ENCODE measurements around the gene IRS2. TPM values are rescaled to one million over a fixed set of nuclear protein-coding genes. Genes with fewer than 3 reads are reported as not detected.
A peak's percentile ranks its signal among the peaks of the same experiment; 100 is the strongest.
"Not testable (repeated sequence)": the region's sequence is repeated elsewhere in the genome, so short reads cannot be mapped to it uniquely, and the experiment has no call there.

IRS2 gene, protein sequence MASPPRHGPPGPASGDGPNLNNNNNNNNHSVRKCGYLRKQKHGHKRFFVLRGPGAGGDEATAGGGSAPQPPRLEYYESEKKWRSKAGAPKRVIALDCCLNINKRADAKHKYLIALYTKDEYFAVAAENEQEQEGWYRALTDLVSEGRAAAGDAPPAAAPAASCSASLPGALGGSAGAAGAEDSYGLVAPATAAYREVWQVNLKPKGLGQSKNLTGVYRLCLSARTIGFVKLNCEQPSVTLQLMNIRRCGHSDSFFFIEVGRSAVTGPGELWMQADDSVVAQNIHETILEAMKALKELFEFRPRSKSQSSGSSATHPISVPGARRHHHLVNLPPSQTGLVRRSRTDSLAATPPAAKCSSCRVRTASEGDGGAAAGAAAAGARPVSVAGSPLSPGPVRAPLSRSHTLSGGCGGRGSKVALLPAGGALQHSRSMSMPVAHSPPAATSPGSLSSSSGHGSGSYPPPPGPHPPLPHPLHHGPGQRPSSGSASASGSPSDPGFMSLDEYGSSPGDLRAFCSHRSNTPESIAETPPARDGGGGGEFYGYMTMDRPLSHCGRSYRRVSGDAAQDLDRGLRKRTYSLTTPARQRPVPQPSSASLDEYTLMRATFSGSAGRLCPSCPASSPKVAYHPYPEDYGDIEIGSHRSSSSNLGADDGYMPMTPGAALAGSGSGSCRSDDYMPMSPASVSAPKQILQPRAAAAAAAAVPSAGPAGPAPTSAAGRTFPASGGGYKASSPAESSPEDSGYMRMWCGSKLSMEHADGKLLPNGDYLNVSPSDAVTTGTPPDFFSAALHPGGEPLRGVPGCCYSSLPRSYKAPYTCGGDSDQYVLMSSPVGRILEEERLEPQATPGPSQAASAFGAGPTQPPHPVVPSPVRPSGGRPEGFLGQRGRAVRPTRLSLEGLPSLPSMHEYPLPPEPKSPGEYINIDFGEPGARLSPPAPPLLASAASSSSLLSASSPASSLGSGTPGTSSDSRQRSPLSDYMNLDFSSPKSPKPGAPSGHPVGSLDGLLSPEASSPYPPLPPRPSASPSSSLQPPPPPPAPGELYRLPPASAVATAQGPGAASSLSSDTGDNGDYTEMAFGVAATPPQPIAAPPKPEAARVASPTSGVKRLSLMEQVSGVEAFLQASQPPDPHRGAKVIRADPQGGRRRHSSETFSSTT (N-terminal part only)
- polyA plus RNA-seq (2012; ENCODE audit: low read depth, missing spikeins) = 0.01 TPM

DNA sequence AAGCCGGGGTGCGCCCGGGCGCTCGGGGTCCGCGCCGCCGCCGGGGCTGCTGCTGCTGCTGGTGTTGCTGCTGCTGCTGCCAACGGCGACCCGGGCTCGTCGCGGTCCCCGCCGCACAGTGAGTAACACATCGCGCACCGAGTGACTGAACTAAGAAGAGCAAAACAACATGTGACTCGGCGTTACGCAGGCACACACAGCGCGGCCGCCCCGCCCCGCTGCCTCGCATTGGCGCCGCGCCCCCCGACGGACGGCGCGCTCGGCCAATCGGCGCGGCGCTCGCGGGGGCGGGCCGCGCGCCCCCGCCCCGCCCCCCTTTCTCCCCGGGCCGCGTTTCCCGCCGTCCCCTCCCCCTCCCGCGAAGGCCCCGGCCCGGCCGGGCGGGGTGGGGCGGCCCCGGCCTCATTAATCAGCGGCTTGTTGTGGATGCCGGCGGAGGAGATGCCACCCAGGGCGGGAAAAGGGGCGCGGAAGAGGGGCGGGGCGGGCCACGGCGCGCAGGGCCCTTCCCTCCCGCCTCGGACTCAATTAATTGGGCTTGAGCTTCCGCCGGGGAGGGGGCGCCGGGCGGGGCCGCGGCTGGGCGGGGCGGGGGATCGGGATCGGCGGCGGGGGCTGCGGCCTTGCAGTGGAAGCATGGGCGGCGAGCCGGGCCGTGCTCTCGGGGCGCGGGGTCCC is at the start of gene IRS2:
Gene IRS2 (minus strand): TSS at position 127 of the 678 bp plus-strand sequence. CDS start 530 bp downstream, outside the sequence.
- DNase-seq (ENCODE audit: insufficient read length, low spot score) = peak; percentile 53
- peak; percentile 71 for FAIRE-seq
- TF ChIP-seq POLR2AphosphoS5 (IDR thresholded peaks at IDR 0.05; ENCODE audit: low read depth, low read length) (no peak), TAF1 (IDR thresholded peaks at IDR 0.05; ENCODE audit: low read depth, low read length) (no peak), SPI1 (IDR thresholded peaks at IDR 0.05; ENCODE audit: low read depth, low read length) (no peak), POLR2A (IDR thresholded peaks at IDR 0.05; ENCODE audit: low read depth, low read length) (no peak), PAX5 (IDR thresholded peaks at IDR 0.05; ENCODE audit: insufficient read depth, low read length, severe bottlenecking) (no peak), POU2F2 (IDR thresholded peaks at IDR 0.05; ENCODE audit: low read depth, low read length) (no peak)

DNA sequence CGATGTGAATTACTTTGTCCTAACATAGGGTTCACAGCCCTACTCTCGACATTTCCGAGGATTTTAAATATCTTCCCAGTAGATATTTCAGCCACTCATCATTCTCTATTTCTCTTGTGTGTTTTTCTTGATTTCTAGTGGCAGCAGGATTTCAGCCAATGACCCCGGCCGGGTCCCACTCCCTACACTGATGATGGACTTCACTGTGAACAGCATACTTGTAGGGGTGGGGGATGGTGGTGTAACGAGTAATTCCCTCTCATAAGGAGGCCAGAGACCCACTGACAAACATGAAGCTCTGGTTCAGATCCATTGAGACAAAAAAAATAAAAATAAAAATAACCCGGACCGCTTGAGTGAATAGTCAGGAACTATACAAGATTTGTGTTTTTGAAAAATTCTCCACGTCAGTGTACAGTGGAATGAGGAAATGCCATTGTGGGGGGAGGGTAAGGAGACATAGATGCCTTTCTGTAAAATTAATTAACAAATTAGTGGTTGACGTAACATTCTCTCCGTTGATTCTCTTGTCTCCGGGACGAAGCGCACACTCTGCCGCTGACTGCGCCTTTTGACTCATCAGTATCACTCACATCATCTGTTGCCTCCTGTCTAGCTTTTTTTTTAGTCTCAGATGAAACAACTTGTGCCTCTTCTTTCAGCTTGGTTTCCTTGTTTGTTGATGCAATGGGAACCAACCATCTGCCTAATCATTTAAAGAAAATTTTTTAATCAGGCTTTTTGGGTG is 48.8 kb upstream of the IRS2 start:
- FAIRE-seq = no peak
- no peak for TF ChIP-seq TAF1 (IDR thresholded peaks at IDR 0.05; ENCODE audit: low read depth, low read length)

DNA sequence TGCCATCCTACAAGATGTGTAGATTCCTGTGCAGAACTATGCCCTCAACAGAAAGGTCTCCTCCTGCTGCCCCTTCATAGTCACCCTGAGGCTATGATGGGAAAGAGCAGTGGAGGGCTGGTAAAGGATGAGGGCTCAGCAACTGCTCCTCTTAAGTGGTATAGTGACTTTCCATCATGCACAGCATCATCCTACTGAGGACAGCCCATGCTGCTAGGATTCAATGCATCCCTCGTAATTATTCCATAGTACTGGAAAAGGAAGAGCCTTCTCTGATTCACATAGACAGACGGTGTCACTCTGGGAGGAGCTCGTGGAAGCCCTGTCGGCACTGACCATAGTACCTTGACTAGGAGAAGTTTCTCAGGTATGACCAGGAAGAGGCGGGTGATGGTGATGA is 47.6 kb upstream of the IRS2 start:
- no peak for TF ChIP-seq POLR2AphosphoS5 (IDR thresholded peaks at IDR 0.05; ENCODE audit: low read depth, low read length)
- TF ChIP-seq POU2F2 (IDR thresholded peaks at IDR 0.05; ENCODE audit: low read depth, low read length) = no peak
- no peak for TF ChIP-seq TAF1 (IDR thresholded peaks at IDR 0.05; ENCODE audit: low read depth, low read length)
- TF ChIP-seq PAX5 (IDR thresholded peaks at IDR 0.05; ENCODE audit: insufficient read depth, low read length, severe bottlenecking) = no peak
- TF ChIP-seq POLR2A (IDR thresholded peaks at IDR 0.05; ENCODE audit: low read depth, low read length) = no peak
- TF ChIP-seq SPI1 (IDR thresholded peaks at IDR 0.05; ENCODE audit: low read depth, low read length) = no peak
- FAIRE-seq (no peak), DNase-seq (ENCODE audit: insufficient read length, low spot score) (no peak)

More for the DNA sequence above, 48.8 kb upstream of the IRS2 start:
- DNase-seq (ENCODE audit: insufficient read length, low spot score) = no peak

DNA sequence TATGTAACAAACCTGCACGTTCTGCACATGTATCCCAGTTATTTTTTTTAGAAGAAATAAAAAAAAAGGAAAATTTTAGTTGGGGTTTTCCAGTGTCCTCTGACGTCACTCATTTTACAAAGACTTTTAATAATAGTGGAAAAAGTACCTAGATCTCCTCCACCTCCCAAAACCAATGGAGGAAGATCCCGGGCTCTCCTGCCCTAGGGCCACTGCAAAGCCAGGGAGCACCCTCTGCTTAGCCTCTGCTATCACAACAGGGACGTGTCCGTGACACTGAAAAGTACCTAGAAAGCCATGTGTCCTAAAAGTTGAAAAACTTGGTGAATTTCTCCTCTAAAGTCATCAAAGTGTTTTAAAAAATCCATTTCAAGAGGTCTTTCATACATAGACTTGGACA is 46.7 kb upstream of the IRS2 start:
- no peak for FAIRE-seq
- TF ChIP-seq POLR2A (IDR thresholded peaks at IDR 0.05; ENCODE audit: low read depth, low read length) (no peak), POU2F2 (IDR thresholded peaks at IDR 0.05; ENCODE audit: low read depth, low read length) (no peak), PAX5 (IDR thresholded peaks at IDR 0.05; ENCODE audit: insufficient read depth, low read length, severe bottlenecking) (no peak), POLR2AphosphoS5 (IDR thresholded peaks at IDR 0.05; ENCODE audit: low read depth, low read length) (no peak), SPI1 (IDR thresholded peaks at IDR 0.05; ENCODE audit: low read depth, low read length) (no peak), TAF1 (IDR thresholded peaks at IDR 0.05; ENCODE audit: low read depth, low read length) (no peak)
- no peak for DNase-seq (ENCODE audit: insufficient read length, low spot score)

DNA sequence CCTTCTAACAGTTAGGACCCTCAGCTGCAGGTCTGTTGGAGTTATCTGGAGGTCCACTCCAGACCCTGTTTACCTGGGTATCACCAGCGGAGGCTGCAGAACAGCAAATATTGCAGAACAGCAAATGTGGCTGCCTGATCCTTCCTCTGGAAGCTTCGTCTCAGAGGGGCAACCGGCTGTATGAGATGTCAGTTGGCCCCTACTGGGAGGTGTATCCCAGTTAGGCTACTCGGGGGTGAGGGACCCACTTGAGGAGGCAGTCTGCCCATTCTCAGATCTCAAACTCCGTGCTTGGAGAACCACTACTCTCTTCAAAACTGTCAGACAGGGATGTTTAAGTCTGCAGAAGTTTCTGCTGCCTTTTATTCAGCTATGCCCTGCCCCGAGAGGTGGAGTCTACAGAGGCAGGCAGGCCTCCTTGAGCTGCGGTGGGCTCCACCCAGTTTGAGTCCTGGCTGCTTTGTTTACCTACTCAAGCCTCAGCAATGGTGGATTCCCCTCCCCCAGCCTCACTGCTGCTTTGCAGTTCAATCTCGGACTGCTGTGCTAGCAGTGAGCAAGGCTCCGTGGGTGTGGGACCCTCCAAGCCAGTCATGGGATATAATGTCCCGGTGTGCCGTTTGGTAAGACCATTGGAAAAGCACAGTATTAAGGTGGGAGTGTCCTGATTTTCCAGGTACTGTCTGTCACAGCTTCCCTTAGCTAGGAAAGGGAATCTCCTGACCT is 42.4 kb upstream of the IRS2 start:
- DNase-seq (ENCODE audit: insufficient read length, low spot score); FAIRE-seq: not testable (repeated sequence)

DNA sequence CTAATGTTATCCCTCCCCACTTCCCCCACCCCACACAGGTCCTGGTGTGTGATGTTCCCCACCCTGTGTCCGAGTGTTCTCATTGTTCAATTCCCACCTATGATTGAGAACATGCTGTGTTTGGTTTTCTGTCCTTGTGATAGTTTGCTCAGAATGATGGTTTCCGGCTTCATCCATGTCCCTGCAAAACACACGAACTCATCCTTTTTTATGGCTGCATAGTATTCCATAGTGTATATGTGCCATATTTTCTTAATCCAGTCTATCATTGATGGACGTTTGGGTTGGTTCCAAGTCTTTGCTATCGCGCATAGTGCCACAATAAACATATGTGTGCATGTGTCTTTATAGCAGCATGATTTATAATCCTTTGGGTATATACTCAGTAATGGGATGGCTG is 36.8 kb upstream of the IRS2 start:
- not testable (repeated sequence) for DNase-seq (ENCODE audit: insufficient read length, low spot score); FAIRE-seq

DNA sequence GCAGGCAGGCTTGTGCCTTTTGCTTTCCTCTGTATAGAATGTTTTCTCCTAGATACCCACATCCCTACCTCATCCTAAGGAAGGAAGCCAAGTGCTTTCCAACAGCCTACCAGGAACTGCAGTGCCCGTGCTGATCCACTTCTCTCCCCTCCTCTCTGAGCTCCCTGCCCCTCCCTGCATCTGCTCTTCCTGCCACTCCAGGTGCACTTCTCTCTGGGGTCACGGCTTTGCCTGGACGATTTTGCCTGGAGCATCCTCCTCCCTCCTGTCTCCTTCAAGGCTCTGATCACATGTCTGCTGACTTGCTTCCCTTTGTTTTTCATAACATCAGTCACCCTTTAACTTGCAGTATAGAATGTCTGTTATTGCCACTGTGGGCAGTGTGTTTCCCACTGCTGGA is 34.7 kb upstream of the IRS2 start:
- FAIRE-seq (no peak), DNase-seq (ENCODE audit: insufficient read length, low spot score) (no peak)
- TF ChIP-seq POLR2AphosphoS5 (IDR thresholded peaks at IDR 0.05; ENCODE audit: low read depth, low read length) (no peak), SPI1 (IDR thresholded peaks at IDR 0.05; ENCODE audit: low read depth, low read length) (no peak), PAX5 (IDR thresholded peaks at IDR 0.05; ENCODE audit: insufficient read depth, low read length, severe bottlenecking) (no peak), TAF1 (IDR thresholded peaks at IDR 0.05; ENCODE audit: low read depth, low read length) (no peak), POLR2A (IDR thresholded peaks at IDR 0.05; ENCODE audit: low read depth, low read length) (no peak), POU2F2 (IDR thresholded peaks at IDR 0.05; ENCODE audit: low read depth, low read length) (no peak)

DNA sequence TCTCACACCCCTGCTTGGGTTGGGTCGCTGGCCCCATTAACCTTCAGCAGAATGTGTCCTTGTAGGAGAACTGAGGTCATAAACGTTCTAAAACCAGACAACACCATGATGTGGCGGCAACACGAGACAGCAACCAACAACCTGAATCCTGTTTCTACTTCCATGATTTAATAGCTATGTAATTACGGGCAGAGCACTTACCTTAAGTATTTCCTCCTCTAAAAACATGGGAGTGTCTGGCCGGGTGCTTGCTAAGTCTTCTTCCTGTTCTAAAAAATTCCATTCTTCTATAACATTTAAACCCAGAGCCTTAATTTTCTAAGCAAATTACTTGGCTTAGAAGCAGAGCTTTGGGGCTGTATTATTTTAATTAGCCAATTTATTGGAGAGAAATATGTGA is 33.5 kb upstream of the IRS2 start:
- no peak for DNase-seq (ENCODE audit: insufficient read length, low spot score)
- TF ChIP-seq POLR2AphosphoS5 (IDR thresholded peaks at IDR 0.05; ENCODE audit: low read depth, low read length) = no peak
- TF ChIP-seq SPI1 (IDR thresholded peaks at IDR 0.05; ENCODE audit: low read depth, low read length) = no peak
- TF ChIP-seq TAF1 (IDR thresholded peaks at IDR 0.05; ENCODE audit: low read depth, low read length) = no peak
- no peak for TF ChIP-seq POU2F2 (IDR thresholded peaks at IDR 0.05; ENCODE audit: low read depth, low read length)
- no peak for TF ChIP-seq PAX5 (IDR thresholded peaks at IDR 0.05; ENCODE audit: insufficient read depth, low read length, severe bottlenecking)
- no peak for TF ChIP-seq POLR2A (IDR thresholded peaks at IDR 0.05; ENCODE audit: low read depth, low read length)
- FAIRE-seq = no peak
